HG02763 (cell line): ENCODE results near the gene HSPA2.
"Not testable (repeated sequence)": the region's sequence is repeated elsewhere in the genome, so short reads cannot be mapped to it uniquely, and the experiment has no call there.

Experiments used
- ATAC-seq: cut with Tn5 transposase; IDR thresholded peaks from one replicate; pipeline ENCODE4 v1.9.1; 2021; ENCODE audit warnings: mild to moderate bottlenecking, moderate library complexity; ENCODE audit not compliant: unreplicated experiment

Gene HSPA2

DNA sequence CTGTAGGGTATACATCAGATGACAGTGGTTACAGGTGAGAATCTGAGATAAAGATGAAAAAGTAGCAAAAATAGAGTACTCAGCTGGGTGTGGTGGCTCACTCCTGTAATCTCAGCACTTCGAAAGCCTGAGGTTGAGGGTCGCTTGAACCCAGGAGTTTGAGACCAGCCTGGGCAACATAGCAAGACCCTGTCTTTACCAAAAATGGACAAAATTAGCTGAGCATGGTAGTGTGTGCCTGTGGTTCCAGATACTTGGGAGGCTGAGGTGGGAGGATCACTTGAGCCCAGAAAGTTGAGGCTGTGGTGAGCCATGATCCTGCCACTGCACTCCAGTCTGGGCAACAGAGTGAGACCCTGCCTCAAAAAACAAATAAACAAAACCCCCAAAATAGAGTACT lies 17.7 kb downstream of the HSPA2 start:
- ATAC-seq, result not testable (repeated sequence)

GRCh38 chr14:64561631-64562030 lies 21.1 kb downstream of the HSPA2 start:
- ATAC-seq, result no peak

DNA sequence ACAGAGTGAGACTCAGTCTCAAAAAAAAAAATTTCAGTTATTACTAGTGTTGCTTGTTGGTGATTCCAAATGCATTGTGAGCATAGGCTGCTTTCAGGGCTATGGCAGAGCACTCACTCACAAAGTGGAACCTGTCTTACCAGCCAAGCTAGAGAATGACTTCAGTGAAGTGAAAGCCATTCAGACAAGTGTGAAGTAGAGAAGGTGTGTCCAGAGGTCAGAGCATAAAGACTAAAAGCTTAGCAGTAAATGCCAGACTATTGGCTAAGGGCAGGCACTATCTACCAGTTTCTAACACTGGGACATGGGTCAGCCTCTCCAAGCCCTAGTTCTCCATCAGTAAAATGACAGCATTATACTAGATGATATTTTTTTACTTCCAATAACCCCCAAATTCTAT lies 21.9 kb downstream of the HSPA2 start:
- ATAC-seq, result no peak

- no peak for ATAC-seq
Observed at GRCh38 chr14:64563696-64564095, 23.2 kb downstream of the HSPA2 start.

- ATAC-seq, result no peak
Observed at GRCh38 chr14:64566651-64567122, 26.1 kb downstream of the HSPA2 start.

GRCh38 chr14:64569138-64569631 lies 28.6 kb downstream of the HSPA2 start:
- no peak for ATAC-seq

DNA sequence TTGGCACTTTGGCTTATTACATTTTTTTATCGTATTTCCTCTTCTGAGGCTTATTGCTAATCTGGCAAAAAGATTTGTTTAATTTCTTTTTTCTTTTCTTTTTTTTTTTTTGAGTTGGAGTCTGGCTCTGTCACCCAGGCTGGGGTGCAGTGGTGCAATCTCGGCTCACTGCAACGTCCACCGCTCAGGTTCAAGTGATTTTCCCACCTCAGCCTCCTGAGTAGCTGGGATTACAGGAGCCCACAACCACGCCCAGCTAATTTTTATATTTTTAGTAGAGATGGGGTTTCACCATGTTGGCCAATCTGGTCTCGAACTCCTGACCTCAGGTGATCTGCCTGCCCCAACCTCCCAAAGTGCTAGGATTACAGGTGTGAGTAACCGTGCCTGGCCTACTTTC lies 29.1 kb downstream of the HSPA2 start:
- not testable (repeated sequence) for ATAC-seq

DNA sequence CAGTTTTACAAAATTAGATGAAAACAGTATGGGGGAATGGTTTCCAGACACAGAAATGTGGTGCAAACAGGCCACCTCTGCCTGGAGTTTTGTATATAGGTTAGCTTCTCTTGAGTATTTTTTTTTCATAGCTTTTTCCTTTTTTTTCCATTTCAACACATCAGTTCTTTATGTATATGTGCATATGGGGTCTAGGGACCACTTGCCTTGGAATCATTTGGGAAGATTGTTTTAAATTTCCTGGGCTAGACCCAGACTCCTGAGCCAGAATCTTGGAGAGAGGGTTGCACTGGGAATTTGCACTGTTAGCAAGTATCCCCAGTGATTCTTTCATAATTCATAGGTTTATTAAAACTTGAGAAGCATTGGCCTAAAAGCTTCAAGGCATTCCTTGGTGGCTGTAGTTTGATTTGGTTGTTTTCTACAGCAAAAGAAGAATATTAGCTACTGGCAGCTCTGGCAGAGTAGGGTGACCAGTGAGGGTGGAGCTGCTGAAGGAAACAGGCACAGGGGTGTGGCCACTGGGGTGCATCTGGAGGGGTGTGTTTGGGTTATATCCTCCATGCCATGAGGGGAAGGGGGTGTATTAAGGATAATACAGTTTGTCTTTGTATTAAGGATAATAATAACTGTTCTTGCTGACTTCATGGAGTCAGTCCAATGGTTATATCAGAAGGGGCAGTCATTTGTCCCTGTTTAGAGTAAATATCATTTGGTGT lies 32.0 kb downstream of the HSPA2 start:
- ATAC-seq, result no peak

- ATAC-seq, result no peak
Observed at GRCh38 chr14:64573109-64573508, 32.6 kb downstream of the HSPA2 start.

DNA sequence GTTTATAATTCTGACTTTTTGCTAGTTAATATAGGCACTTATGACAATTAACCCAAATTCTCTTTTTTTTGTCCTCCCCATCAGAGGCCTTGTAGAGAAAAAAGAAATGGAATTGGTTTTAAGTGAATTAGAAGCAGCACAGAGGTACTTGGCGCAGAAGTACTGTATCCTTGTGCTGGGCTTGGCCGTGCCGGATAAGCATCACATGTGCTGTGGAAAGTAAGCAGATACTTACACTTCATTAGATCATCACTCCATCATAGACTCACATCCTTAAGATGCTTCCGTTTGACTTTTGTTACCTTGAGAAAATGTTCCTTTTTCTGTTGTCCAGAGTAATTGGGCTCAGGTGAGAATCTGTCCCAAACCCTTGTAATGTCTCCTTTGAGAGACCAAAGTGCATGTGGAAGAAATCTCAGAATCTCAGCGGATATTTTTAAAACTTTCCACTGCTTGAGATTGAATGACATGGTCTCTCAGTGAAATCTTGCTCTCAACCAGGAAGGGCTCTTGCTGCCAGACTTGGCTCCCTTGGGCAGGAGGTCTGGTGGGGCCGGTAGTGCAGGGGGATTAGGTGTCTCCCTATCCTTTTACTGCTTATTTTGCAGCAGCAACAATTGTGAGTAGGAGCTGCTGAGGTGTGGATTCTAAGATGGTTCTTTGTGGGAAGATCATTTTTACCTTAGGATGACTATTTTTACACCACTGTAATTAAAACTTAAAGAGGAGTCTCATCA lies 34.0 kb downstream of the HSPA2 start:
- no peak for ATAC-seq

- no peak for ATAC-seq
Observed at GRCh38 chr14:64577211-64577610, 36.7 kb downstream of the HSPA2 start.

DNA sequence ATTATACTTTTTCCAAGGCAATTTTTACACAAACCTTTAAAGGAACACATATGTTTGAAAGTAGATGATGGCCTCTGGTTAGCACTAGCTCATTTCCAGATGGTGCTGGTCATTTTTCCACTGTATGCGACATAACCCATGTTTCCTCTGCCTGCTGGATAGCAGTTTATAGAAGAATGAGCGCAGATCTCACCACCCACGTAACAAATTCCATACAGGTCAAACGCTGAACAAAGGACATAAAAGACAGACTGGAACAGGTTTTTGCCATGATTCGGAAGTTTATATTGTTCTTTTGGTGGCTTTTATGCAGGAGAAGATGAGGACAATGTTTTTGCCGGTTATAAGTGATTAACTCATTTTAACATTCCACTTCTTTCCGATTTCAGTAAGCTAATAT lies 39.9 kb downstream of the HSPA2 start:
- no peak for ATAC-seq

DNA sequence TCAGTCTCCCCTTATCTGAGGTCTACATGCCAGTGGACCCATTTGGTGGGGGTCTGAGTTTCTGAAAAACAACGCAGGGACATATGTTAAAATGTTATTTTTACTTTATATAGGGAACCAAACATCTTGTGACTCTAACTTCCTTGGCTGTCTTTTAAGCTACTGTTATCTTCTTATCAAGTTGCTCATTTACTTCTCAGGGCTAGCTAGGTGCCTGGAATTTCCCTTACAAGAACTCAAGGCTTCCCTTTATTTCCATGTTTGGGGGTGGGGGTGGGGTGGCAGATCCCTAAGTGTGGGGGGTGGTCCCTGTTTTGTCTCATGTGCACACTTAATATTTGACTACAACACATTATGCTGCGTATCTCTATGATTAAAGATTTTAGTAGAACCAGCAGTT lies 40.8 kb downstream of the HSPA2 start:
- no peak for ATAC-seq

DNA sequence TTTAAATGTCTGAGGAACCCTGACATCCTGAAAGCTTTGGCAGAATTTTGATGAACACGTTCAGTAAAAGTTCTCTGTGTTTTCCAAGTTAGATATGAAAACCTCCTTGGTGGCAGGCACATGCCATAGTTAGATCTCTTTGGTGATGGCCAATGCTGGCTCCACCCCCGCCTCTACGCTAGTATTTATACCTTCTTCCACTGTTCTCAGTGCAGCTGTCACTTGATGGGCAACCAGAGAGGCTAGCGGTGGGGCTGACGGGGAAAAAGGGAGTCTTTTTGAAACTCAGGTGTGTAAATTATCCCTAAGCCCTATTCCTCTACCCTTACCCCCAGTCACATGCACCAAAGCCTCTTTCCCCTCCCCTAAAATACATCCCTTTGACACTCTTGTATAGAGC lies 41.3 kb downstream of the HSPA2 start:
- ATAC-seq, result no peak

DNA sequence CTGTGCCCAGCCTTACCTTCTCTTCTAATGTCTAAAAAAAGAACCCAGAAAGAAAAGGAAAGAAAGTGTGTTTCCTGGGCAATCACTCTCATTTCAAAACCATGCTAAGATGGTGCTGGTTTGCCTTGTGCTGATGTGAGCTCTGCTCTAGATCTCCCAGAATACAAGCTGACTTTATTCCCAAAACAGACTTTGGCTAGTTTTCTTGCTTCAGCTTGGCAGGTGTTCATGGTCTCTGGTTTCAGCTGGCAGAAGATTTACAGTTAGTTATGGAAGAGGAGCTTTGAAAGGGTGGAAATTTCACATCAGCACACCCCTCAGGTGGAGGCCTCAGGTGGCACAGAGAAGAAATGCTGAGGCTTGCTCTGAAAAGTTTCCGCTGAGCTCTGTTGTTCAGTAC lies 43.6 kb downstream of the HSPA2 start:
- no peak for ATAC-seq

DNA sequence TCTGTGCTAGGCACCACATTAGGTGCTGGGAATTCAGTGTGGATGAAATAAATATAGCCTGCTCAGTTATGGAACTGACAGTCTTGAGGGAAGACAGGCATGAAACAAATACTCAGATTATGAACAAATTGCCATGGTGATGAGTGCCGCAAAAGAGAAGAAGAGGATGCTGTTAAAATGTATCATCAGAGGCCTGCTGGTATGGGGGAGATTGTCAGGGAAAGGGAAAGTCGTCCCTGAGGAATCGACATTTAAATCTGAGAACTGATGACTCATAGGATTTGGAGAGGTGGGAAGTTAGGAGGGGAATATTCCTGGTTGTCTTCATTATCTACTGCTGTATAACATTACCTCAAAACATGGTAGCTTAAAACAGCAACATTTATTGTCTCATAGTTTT lies 51.3 kb downstream of the HSPA2 start:
- no peak for ATAC-seq
